Measurements from ENCODE around the gene ULK4.
A peak's percentile ranks its signal among the peaks of the same experiment; 100 is the strongest.
"Not testable (repeated sequence)": the region's sequence is repeated elsewhere in the genome, so short reads cannot be mapped to it uniquely, and the experiment has no call there.

Gene ULK4

DNA sequence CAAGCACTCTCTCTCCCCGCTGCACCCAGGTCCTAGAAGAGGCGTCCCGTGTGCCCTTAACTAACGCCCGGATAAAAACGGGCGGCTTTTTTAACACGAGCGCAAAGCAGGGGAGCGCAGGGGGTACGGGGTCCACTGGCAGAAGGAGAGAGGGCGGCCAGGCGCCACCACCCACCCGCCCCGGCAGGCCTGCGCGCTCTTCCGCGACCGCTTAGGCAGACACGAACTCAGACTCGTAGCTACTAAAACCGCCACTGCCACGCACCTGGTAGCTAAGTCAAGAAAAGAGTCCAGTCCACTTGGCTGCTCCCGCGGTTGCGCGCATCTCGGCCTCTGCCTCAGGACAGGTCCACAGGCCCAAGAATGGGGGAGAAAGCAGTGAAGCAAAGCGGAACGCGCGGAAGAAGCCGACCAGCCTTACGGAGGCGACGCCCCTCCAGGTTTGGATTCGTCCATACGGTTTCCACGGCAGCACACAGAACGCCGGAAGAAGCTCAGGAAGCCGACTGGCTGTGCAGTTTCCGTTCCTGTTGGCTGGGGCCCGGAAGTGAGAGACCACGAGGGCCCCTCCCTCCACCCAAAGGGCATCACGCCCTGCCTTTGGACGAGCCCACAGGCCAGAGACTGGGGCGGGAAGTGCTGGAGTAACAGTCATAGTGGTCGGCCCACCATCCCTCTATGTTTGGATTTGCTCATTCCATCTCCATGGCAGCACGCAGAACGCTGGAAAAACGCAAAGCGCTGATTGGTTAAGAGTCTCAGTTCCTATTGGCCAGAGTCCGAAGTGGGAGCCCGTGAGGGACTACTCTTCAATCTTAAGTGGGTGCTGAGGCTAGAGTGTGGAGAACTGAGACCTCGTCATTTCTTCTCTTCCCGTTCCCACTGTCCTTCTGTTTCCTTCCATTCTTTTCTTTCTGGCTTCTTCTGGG lies at the start of gene ULK4:
TSS of gene ULK4 (minus strand) at position 353 of the 929 bp plus-strand sequence. CDS start 7,344 bp downstream, outside the sequence.
- DNase-seq = peak; percentile 100

GRCh38 chr3:42010530-42010929 lies 48.6 kb upstream of the ULK4 start:
- DNase-seq = peak; percentile 32 to 41

DNA sequence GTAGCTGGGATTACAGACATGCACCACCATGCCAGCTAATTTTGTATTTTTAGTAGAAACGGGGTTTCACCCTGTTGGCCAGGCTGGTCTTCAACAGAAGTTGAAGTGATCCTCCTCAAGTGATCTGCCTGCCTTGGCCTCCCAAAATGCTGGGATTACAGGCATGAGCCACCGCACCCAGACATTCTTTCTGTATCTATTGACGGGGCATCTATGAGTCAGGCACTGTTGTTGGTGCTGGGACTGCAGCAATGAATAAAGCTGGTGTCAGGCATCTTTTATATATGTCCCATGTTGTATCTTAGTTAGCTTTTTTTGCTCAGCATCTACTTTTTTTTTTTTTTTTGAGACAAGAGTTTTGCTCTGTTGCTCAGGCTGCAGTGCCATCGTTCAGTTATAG lies 47.6 kb upstream of the ULK4 start:
- no peak for DNase-seq

GRCh38 chr3:42007785-42008184 lies 45.9 kb upstream of the ULK4 start:
- DNase-seq = no peak

DNA sequence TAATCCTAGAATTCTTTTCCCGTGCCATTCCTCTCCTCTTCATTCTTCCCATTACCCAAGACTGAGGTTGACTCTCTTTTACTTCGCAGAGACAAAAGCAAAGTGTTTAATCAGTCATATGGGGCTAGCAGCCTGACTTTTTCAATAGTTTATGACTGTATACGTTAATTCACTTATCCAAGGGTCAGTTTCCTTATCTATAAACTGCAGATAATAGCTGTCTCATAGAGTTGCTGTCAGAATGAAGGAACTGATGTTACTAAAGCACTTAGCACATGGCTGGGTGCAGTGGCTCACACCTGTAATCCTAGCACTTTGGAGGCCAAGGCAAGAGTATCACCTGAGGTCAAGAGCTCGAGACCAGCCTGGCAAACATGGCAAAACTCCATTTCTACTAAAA lies 43.5 kb upstream of the ULK4 start:
- DNase-seq = no peak

DNA sequence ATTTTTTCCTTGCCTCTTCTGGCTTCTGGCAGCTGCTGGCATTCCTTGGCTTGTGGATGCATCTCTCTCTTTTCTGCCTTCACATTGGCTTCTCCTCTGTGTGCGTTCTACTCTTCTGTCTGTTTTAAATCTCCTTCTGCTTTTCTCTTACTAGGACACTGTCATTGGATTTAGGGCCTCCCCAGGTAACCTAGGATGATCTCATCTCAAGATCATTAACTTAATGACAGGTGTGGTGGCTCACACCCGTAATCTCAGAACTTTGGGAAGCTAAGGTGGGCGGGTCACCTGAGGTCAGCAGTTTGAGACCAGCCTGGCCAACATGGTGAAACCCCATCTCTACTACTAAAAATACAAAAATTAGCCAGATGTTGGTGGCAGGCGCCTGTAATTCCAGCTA lies 40.9 kb upstream of the ULK4 start:
- no peak for DNase-seq

DNA sequence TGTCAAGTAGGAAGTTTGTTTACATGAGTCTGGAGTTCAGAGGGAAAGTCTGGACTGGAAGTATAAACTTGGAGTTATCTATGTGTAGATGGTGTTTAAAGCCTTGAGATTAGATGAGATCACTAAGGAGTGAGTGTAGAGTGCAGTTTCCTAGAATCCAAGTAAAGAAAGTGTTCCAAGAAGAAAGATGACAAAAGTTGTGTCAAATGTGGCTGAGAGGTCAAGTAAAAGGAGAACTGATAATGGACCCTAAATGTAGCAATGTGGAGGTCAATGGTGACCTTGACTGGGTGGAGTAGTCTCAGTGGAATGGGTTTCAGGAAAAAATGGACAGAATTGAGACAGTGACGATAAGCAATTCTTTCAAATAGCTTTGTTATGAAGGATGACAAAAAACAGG lies 39.9 kb upstream of the ULK4 start:
- DNase-seq = no peak

DNA sequence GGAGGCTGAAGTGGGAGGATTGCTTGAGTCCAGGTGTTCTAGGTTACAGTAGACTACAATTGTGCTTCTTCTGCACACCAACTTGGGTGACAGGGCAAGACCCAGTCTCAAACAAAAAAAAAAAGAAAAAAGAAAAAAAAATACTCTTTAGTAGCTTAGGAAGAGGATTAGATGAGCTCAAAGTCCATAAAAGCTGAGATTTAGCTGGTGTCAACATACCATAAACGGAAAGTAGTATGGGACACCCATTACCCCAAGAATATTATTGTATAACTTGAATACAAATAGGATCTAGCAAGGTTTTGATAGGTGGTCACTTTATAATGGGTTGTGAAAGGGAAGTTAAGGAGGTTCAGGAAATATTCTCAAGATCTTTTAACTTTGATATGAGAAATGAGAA lies 38.0 kb upstream of the ULK4 start:
- no peak for DNase-seq

GRCh38 chr3:41997702-41998550 lies 36.0 kb upstream of the ULK4 start:
- DNase-seq = no peak

GRCh38 chr3:41991437-41991836 lies 29.5 kb upstream of the ULK4 start:
- DNase-seq = no peak

DNA sequence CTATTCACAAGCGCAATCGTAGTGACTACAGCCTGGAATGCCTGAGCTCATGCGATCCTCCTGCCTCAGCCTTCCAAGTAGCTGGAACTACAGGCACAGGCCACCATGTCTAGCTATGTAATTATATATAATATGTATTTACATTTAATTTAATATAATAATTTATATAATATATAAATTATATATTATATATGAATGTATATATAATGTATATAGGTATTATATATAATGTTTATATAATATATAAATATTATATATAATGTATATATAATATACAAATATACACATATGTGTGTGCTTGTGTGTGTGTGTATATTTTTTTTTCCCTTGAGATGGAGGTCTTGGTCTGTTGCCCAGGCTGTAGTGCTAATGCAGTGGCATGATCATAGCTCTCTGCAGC lies 27.6 kb upstream of the ULK4 start:
- no peak for DNase-seq

DNA sequence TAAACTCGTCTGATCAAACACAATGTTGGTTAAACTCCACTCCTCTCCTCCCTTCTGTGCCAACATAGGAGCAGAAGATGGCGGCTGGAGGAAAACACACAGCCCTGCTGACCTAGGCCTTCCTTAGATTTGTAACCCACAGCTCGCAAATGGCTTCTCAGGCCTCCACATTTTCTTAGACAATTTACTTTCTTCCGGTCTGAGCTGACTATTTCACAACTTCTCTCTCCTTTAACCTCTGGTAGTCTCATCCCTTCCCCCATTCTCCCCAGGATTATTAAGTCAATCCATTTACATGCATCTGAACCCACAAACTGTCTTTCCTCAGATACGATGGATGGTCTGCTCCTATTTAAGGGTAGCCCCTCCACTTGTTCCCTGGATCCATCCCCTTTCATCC lies 25.7 kb upstream of the ULK4 start:
- no peak for DNase-seq

GRCh38 chr3:41986561-41986960 lies 24.7 kb upstream of the ULK4 start:
- no peak for DNase-seq

- DNase-seq = no peak
These were observed 23.1 kb upstream of the ULK4 start for GRCh38 chr3:41985018-41985417.

- DNase-seq = not testable (repeated sequence)
These were observed 21.2 kb upstream of the ULK4 start for GRCh38 chr3:41983091-41983490.

GRCh38 chr3:41977401-41977800 lies 15.5 kb upstream of the ULK4 start:
- not testable (repeated sequence) for DNase-seq

DNA sequence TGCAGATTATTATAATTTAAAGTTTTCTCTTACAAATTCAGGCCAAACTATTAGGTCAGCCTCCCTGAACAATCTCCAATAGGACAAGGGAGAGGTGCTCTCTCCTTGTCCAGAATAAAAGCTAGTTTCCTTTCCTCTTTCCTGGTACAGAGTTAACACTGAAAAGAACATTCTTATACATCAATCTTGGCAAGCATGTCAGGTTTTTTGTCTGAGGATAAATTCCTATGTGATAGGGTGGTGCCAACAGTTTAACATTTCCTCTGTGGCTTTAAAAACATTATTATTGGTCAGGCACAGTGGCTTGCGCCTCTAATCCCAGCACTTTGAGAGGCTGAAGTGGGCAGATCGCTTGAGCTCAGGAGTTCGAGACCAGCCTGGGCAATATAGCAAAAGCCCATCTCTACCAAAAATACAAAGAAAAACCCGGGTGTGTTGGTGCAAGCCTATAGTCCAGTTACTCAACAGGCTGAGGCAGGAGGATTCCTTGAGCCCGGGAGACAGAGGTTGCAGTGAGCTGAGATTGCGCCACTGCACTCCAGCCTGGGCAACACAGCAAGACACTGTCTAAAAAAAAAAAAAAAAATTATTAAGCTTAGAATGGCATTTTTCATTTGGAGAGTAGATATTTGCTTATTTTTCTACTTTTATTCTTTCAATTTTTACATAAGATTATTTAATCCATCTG lies 13.7 kb upstream of the ULK4 start:
- no peak for DNase-seq

GRCh38 chr3:41974223-41974622 lies 12.3 kb upstream of the ULK4 start:
- DNase-seq = no peak

DNA sequence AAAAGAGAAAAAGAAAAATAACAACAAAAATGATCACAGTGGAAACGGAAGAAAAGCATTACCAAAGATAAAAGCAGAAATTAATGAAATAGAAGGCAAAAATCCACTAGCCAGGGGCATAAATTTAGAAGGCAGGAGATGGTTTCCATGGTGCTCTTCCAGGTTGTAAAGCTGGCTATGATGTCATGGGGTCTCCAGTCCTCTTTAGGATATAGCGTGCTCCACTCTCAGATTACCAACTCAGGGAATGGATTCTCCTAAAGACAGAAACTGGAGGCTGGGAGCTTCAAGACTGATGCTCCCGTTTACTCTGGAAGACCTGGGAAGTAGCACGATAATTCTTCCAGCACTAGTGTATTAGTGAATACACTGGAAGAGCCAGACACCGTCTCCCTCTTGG lies 10.9 kb upstream of the ULK4 start:
- DNase-seq = no peak

DNA sequence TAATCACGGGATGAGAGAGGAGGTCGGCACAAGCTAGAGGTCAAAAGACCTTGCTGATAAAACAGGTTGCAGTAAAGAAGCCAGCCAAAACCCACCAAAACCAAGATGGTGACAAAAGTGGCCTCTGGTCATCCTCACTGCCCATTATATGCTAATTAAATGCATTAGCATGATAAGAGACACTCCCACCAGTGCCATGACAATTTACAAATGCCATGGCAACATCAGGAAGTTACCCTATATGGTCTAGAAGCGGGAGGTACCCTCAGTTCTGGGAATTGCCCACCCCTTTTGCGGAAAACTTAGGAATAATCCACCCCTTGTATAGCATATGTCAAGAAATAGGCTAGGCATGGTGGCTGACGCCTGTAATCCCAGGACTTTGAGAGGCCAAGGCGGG lies 4.3 kb upstream of the ULK4 start:
- DNase-seq = no peak

GRCh38 chr3:41963823-41964222 lies 1.9 kb upstream of the ULK4 start:
- no peak for DNase-seq

DNA sequence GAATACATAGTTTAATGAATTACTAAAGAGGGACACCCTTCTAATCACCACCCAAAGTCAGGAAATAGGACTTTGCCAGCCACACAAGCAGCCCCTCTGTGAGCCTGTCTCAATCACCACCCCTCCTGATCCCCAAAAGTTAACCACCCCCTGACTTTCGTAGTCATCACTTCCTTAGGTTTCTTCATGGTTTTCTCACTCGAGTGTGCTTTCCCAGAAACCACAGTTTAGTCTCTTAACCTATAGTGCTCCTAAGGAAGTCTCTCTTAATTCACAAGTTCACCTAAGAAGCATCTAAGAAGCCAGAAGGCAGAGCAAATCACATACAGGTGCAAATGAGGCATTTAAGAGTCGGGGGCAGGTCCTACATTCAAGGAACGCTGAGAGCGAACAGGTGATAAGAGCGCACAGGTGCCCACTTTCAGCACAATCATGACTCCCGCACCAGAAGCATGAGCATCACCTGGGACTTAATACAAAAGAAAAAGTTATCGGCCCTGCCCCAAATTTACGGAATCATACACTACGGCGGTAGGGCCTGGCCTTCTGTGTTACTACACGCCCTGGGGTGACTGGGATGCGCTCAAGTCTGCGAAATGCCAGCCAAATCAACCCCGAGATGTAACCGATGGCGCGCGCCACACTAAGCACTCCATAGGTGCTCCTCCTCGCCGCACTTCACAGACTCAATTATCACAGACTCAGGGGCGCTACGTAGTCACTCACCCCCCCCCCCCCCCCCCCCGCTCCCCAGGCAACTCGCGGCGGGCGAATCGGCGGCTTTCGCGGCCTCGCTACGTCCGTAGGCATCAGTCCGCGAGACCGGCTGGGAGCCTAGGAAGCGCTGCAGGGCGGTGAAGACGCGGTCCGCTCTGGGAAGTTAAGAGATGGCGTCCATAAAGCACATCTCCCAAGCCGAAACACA lies 815 bp downstream of the ULK4 start:
- peak; percentile 49 to 52 for DNase-seq

Measured in Kasumi-1 (cell line).